ENCODE measurements around the gene FHAD1. TPM values are rescaled to one million over a fixed set of nuclear protein-coding genes. Genes with fewer than 3 reads are reported as not detected.

FHAD1 gene
- total and polyA plus RNA-seq, 2 donors (not counting 3 experiments of a cell fraction or from before 2014, with no cell fraction given): 0.04 to 0.69 TPM

DNA sequence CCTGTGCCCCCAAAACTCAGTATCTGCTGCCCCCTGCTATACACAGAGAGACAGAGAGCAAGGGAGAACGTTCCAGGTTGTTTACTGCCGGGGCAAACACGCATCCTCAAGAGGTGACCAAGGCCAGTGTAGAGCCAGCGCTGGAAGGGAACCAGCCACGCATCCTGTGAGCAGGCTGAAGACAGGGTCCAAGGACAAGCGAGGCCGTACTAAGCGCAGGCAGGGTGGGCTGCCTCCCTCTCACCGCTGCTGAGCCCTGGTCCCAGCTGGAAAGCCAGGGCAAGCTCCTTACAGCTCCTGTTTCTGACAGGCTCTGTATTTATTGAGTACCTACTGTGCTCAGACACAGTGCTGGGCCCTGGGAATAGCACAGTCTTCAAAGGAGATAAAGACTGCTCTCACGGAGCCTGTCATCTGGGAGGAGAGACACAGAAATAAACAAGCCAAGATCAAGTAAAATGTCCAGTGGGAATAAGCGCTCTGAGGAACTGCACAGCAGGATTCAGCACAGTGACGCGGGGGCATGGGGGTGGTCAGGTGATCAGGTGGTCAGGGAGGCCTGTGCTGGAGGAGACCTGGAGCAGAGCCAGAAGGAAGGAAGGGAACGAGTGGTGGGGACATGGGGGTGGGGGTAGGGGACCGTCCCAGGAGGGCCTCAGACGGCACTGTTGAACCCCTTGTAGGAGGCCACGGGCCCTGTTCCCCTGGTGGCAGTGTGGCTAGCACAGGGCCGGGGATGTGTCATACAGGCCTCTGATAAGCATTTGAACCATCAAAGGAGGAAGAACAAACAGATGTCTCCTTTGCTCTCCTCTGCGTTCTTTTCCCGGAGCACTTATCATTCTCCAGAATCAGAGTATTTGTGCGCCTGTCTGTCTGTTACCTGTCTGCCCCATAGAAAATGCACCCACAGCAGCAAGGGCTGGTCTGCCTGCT, 124.9 kb downstream of the FHAD1 start:
- H3K9ac ChIP-seq (replicated peaks; ENCODE audit: extremely low read depth, insufficient read depth, low read length): no peak overlapping the region
- TF ChIP-seq JUN (IDR thresholded peaks at IDR 0.05; ENCODE audit: borderline replicate concordance, insufficient read depth, insufficient read length, low read depth) (no peak), POLR2A (IDR thresholded peaks at IDR 0.05; ENCODE audit: low read depth, low read length) (no peak), EZH2 (IDR thresholded peaks at IDR 0.05; ENCODE audit: borderline replicate concordance, low read depth, low read length, severe bottlenecking) (no peak), GATA2 (IDR thresholded peaks at IDR 0.05; ENCODE audit: insufficient read depth, insufficient read length, low read depth, low read length) (no peak), FOS (IDR thresholded peaks at IDR 0.05; ENCODE audit: borderline replicate concordance, insufficient read depth, low read length) (no peak)
- TF ChIP-seq, protein P1, sequence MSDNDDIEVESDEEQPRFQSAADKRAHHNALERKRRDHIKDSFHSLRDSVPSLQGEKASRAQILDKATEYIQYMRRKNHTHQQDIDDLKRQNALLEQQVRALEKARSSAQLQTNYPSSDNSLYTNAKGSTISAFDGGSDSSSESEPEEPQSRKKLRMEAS (IDR thresholded peaks at IDR 0.05; ENCODE audit: insufficient read depth, insufficient read length): no peak
- TF ChIP-seq, protein P2, sequence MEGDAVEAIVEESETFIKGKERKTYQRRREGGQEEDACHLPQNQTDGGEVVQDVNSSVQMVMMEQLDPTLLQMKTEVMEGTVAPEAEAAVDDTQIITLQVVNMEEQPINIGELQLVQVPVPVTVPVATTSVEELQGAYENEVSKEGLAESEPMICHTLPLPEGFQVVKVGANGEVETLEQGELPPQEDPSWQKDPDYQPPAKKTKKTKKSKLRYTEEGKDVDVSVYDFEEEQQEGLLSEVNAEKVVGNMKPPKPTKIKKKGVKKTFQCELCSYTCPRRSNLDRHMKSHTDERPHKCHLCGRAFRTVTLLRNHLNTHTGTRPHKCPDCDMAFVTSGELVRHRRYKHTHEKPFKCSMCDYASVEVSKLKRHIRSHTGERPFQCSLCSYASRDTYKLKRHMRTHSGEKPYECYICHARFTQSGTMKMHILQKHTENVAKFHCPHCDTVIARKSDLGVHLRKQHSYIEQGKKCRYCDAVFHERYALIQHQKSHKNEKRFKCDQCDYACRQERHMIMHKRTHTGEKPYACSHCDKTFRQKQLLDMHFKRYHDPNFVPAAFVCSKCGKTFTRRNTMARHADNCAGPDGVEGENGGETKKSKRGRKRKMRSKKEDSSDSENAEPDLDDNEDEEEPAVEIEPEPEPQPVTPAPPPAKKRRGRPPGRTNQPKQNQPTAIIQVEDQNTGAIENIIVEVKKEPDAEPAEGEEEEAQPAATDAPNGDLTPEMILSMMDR (IDR thresholded peaks at IDR 0.05; ENCODE audit: extremely low read depth in 1 of 2, insufficient read depth in 1 of 2, low read depth in 1 of 2, low read length in 2 of 2): no peak
- intact Hi-C loops (cut with micrococcal nuclease): no loop called here
- no peak overlapping the region for H2AFZ ChIP-seq (ENCODE audit: low read depth, low read length)
- no peaks in the 10 kb centered on the region for H3K79me2 ChIP-seq (ENCODE audit: control insufficient read depth, insufficient read depth, low read length)
- no peaks in the 10 kb centered on the region for H3K27me3 ChIP-seq (ENCODE audit: control insufficient read depth in 2 of 2, insufficient read depth in 2 of 2, low read length in 2 of 2)
- no peaks in the 10 kb centered on the region for H3K4me1 ChIP-seq (ENCODE audit: control insufficient read depth, extremely low read depth, insufficient read depth, low read length)
- ChIA-PET POLR2A (no interaction called here), CTCF (interaction anchor here (1.6 kb wide), 1 partner anchor 48 kb away, joined by 5 read pairs; no protein-coding TSS in a partner anchor)
- H3K27ac ChIP-seq (ENCODE audit: insufficient read depth, low read depth, low read length): no peak overlapping the region
- no peak overlapping the region for H3K4me2 ChIP-seq (ENCODE audit: insufficient read depth, low read length)
- no peak for DNase-seq (ENCODE audit: low read depth, low spot score)
- no peaks in the 10 kb centered on the region for H3K9me1 ChIP-seq (replicated peaks; ENCODE audit: control insufficient read depth, extremely low read depth, insufficient read depth, low read length)
- H3K36me3 ChIP-seq (ENCODE audit: control insufficient read depth in 2 of 2, extremely low read depth in 1 of 2, insufficient read depth in 2 of 2, low read length in 2 of 2): no peaks in the 10 kb centered on the region
- no peaks in the 10 kb centered on the region for H3K9me3 ChIP-seq (replicated peaks; ENCODE audit: control insufficient read depth, insufficient read depth, low read length)
- dilution Hi-C loops (cut with MboI; ENCODE audit: extremely low pct_ligation_motif_present, low sequenced_read_pairs): no loop called here
- BruUV-seq (replicated peaks): no TSS peak
- no peaks in the 10 kb centered on the region for H4K20me1 ChIP-seq (replicated peaks; ENCODE audit: control insufficient read depth, extremely low read depth, insufficient read depth, low read length)
- H3K4me3 ChIP-seq (replicated peaks in 1 of 3; ENCODE audit: insufficient read depth in 1 of 3, low read depth in 1 of 3, low read length in 3 of 3): no peak overlapping the region
- FAIRE-seq: no peak

Data from endothelial cell of umbilical vein (primary cell).